ENCODE data around the gene MAD1L1.

DNA sequence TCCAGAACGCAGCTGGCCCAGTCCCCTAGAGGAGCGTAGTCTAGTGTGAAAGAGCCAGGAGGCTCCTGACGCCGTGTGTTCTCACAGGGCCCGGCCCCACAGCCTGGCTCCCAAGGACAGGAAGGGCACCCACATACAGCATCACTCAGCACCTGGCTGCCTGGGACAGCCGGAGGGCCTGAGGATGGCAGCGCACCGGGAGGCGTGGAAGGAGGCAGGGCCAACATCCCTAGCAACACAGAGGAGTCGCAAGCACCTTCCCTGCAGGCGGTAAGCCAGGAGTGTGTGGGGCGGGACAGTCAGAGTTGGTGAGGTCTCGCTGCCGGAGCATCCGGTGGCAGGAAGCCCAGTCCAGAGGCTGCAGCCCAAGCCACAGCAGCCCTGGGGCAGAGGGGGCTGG lies 125.8 kb downstream of the MAD1L1 start:
- TF ChIP-seq, protein P1, sequence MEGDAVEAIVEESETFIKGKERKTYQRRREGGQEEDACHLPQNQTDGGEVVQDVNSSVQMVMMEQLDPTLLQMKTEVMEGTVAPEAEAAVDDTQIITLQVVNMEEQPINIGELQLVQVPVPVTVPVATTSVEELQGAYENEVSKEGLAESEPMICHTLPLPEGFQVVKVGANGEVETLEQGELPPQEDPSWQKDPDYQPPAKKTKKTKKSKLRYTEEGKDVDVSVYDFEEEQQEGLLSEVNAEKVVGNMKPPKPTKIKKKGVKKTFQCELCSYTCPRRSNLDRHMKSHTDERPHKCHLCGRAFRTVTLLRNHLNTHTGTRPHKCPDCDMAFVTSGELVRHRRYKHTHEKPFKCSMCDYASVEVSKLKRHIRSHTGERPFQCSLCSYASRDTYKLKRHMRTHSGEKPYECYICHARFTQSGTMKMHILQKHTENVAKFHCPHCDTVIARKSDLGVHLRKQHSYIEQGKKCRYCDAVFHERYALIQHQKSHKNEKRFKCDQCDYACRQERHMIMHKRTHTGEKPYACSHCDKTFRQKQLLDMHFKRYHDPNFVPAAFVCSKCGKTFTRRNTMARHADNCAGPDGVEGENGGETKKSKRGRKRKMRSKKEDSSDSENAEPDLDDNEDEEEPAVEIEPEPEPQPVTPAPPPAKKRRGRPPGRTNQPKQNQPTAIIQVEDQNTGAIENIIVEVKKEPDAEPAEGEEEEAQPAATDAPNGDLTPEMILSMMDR (IDR thresholded peaks at IDR 0.05) = no peak
- no peak for TF ChIP-seq POLR2A (IDR thresholded peaks at IDR 0.05)
- TF ChIP-seq POLR2AphosphoS5 (IDR thresholded peaks at IDR 0.05) = no peak
- TF ChIP-seq EP300 (IDR thresholded peaks at IDR 0.05; ENCODE audit: low read depth) = no peak
